ENCODE results near the gene FXYD6.

Gene FXYD6

GRCh38 chr11:117909611-117910382, 33.3 kb upstream of the FXYD6 start:
- DNase-seq: no peak

- DNase-seq: no peak
These were observed 32.6 kb upstream of the FXYD6 start for GRCh38 chr11:117908959-117909610.

- DNase-seq: no peak
These were observed 31.8 kb upstream of the FXYD6 start for GRCh38 chr11:117908109-117908895.

- DNase-seq: peak; percentile 90
These were observed 31.0 kb upstream of the FXYD6 start for GRCh38 chr11:117907276-117908108.

GRCh38 chr11:117906710-117907109, 30.3 kb upstream of the FXYD6 start:
- DNase-seq: no peak

GRCh38 chr11:117906126-117906525, 29.7 kb upstream of the FXYD6 start:
- DNase-seq: no peak

- DNase-seq: no peak
These were observed 29.1 kb upstream of the FXYD6 start for GRCh38 chr11:117905524-117905923.

- no peak for DNase-seq
These were observed 27.3 kb upstream of the FXYD6 start for GRCh38 chr11:117903505-117904382.

- no peak for DNase-seq
These were observed 25.8 kb upstream of the FXYD6 start for GRCh38 chr11:117902001-117902845.

- DNase-seq: no peak
These were observed 25.1 kb upstream of the FXYD6 start for GRCh38 chr11:117901601-117902000.

- DNase-seq: no peak
These were observed 24.4 kb upstream of the FXYD6 start for GRCh38 chr11:117900720-117901440.

GRCh38 chr11:117900121-117900648, 23.7 kb upstream of the FXYD6 start:
- no peak for DNase-seq

- DNase-seq: no peak
These were observed 21.6 kb upstream of the FXYD6 start for GRCh38 chr11:117898059-117898458.

- no peak for DNase-seq
These were observed 16.2 kb upstream of the FXYD6 start for GRCh38 chr11:117892651-117893050.

GRCh38 chr11:117891362-117891761, 14.9 kb upstream of the FXYD6 start:
- DNase-seq: no peak

- DNase-seq: no peak
These were observed 11.7 kb upstream of the FXYD6 start for GRCh38 chr11:117888139-117888566.

- no peak for DNase-seq
These were observed 11.1 kb upstream of the FXYD6 start for GRCh38 chr11:117887431-117888138.

GRCh38 chr11:117885777-117886176, 9.3 kb upstream of the FXYD6 start:
- peak; percentile 16 for DNase-seq

- peak; percentile 41 for DNase-seq
These were observed 8.5 kb upstream of the FXYD6 start for GRCh38 chr11:117884994-117885393.
